HEK293 (cell line): Measurements from ENCODE around the gene ZMYM5.
A peak's percentile ranks its signal among the peaks of the same experiment; 100 is the strongest.

Experiments
- CTCF ChIA-PET: fragments of 350-600 bp; formaldehyde crosslinking; extraction: SDS; loops from one replicate; lab custom pipeline; 2021; ENCODE audit warnings: antibody characterized with exemption; lab: Yijun Ruan, JAX
- POLR2A ChIA-PET: fragments of 300-600 bp; formaldehyde crosslinking; extraction: SDS; loops from one replicate; lab custom pipeline; 2020; ENCODE audit warnings: antibody characterized with exemption, inconsistent platforms; lab: Yijun Ruan, JAX
- H3K27ac ChIP-seq: fragments of 200-500 bp; sonication (Bioruptor generic); 2 replicates; pipeline ENCODE4 v1.5.1; 2014; ENCODE audit warnings: low read depth, low read length, control low read depth, inconsistent platforms; ENCODE audit errors: extremely low read depth
- H3K36me3 ChIP-seq, 2 experiments: fragments of 200-500 bp in 1 of 2; sonication (Bioruptor generic) in 1 of 2; 1 replicate in 1 of 2; 2 replicates in 1 of 2; pipeline ENCODE4 v1.5.1; 2014 to 2017; ENCODE audit warnings: inconsistent platforms in 2 of 2, low read length in 2 of 2; ENCODE audit not compliant: control insufficient read depth in 2 of 2, insufficient read depth in 1 of 2
- H3K4me1 ChIP-seq: fragments of 200-500 bp; sonication (Bioruptor generic); 2 replicates; pipeline ENCODE4 v1.5.1; 2014; ENCODE audit warnings: mild to moderate bottlenecking, low read length, inconsistent platforms; ENCODE audit not compliant: control insufficient read depth, insufficient read depth
- H3K4me3 ChIP-seq: 2 replicates; pipeline ENCODE4 v1.5.1; 2011; ENCODE audit warnings: low read depth, mild to moderate bottlenecking, control low read depth, low read length, moderate library complexity
- H3K9me3 ChIP-seq: fragments of 200-500 bp; sonication (Bioruptor generic); 2 replicates; pipeline ENCODE4 v1.5.1; 2014; ENCODE audit warnings: low read depth, low read length, inconsistent platforms; ENCODE audit not compliant: control insufficient read depth, insufficient read depth
- CTCF ChIP-seq: fragments of 450-650 bp; formaldehyde crosslinking; IDR thresholded peaks from 2 replicates; pipeline ENCODE4 v1.5.1; 2016; ENCODE audit warnings: missing biosample characterization, missing genetic modification characterization
- OVOL3 ChIP-seq: fragments of 450-650 bp; formaldehyde crosslinking; IDR thresholded peaks from 2 replicates; pipeline ENCODE4 v1.5.1; 2016; ENCODE audit warnings: missing biosample characterization, missing genetic modification characterization
- PRDM2 ChIP-seq: fragments of 450-650 bp; formaldehyde crosslinking; IDR thresholded peaks from 2 replicates; pipeline ENCODE4 v1.5.1; 2016; ENCODE audit warnings: missing biosample characterization, missing genetic modification characterization, borderline replicate concordance
- SP7 ChIP-seq: fragments of 450-650 bp; formaldehyde crosslinking; IDR thresholded peaks from 2 replicates; pipeline ENCODE4 v1.5.1; 2016; ENCODE audit warnings: missing biosample characterization, missing genetic modification characterization
- ZBTB20 ChIP-seq: fragments of 450-650 bp; formaldehyde crosslinking; IDR thresholded peaks from 2 replicates; pipeline ENCODE4 v1.5.1; 2016; ENCODE audit warnings: missing biosample characterization, missing genetic modification characterization
- ZFP41 ChIP-seq: fragments of 450-650 bp; formaldehyde crosslinking; IDR thresholded peaks from 2 replicates; pipeline ENCODE4 v1.5.1; 2016; ENCODE audit warnings: missing biosample characterization, missing genetic modification characterization, borderline replicate concordance
- ZNF132 ChIP-seq: fragments of 450-650 bp; formaldehyde crosslinking; IDR thresholded peaks from 2 replicates; pipeline ENCODE4 v1.5.1; 2017; ENCODE audit warnings: missing biosample characterization, missing genetic modification characterization, borderline replicate concordance
- ZNF184 ChIP-seq: fragments of 450-650 bp; IDR thresholded peaks from 2 replicates; pipeline ENCODE4 v1.5.1; 2018; ENCODE audit warnings: missing biosample characterization, mild to moderate bottlenecking, missing genetic modification characterization
- ZNF335 ChIP-seq: fragments of 450-650 bp; formaldehyde crosslinking; conservative IDR thresholded peaks from 2 replicates; pipeline ENCODE4 v1.5.1; 2016; ENCODE audit warnings: missing biosample characterization, missing genetic modification characterization
- ZNF416 ChIP-seq: fragments of 450-650 bp; formaldehyde crosslinking; IDR thresholded peaks from 2 replicates; pipeline ENCODE4 v1.5.1; 2016; ENCODE audit warnings: missing biosample characterization, missing genetic modification characterization
- ZNF544 ChIP-seq: fragments of 450-650 bp; formaldehyde crosslinking; IDR thresholded peaks from 2 replicates; pipeline ENCODE4 v1.5.0; 2017; ENCODE audit warnings: missing biosample characterization, missing genetic modification characterization
- ZNF596 ChIP-seq: fragments of 450-650 bp; IDR thresholded peaks from 2 replicates; pipeline ENCODE4 v1.5.0; 2018; ENCODE audit warnings: missing biosample characterization, mild to moderate bottlenecking, missing genetic modification characterization, moderate library complexity
- ZNF670 ChIP-seq: fragments of 450-650 bp; formaldehyde crosslinking; IDR thresholded peaks from 2 replicates; pipeline ENCODE4 v1.5.1; 2016; ENCODE audit warnings: missing biosample characterization, missing genetic modification characterization, low read depth
- ZNF785 ChIP-seq: fragments of 450-650 bp; formaldehyde crosslinking; IDR thresholded peaks from 2 replicates; pipeline ENCODE4 v1.5.1; 2016; ENCODE audit warnings: missing biosample characterization, missing genetic modification characterization
- ZSCAN18 ChIP-seq: fragments of 450-650 bp; formaldehyde crosslinking; IDR thresholded peaks from 2 replicates; pipeline ENCODE4 v1.5.1; 2016; ENCODE audit warnings: missing biosample characterization, missing genetic modification characterization
- ZSCAN23 ChIP-seq: fragments of 450-650 bp; formaldehyde crosslinking; IDR thresholded peaks from 2 replicates; pipeline ENCODE4 v1.5.1; 2016; ENCODE audit warnings: missing biosample characterization, missing genetic modification characterization
- TF ChIP-seq, protein P1 (sequence below): fragments of 450-650 bp; formaldehyde crosslinking; IDR thresholded peaks from 2 replicates; pipeline ENCODE4 v1.5.1; 2016; ENCODE audit warnings: missing biosample characterization, missing genetic modification characterization, borderline replicate concordance

ZMYM5 gene

GRCh38 chr13:19822673-19823072 lies 40.8 kb downstream of the ZMYM5 start:
- Histone ChIP-seq H3K9me3 (no peaks in the 10 kb centered on the region), H3K36me3 (peaks cover 24 to 60% of the 10 kb centered on the region in 2 experiments; a peak in 2 of 3 replicates), H3K4me1 (no peaks in the 10 kb centered on the region), H3K4me3 (no peak overlapping the region), H3K27ac (no peak overlapping the region)
- POLR2A ChIA-PET: no interaction called here
- CTCF ChIA-PET: no interaction called here
- TF ChIP-seq PRDM2 (tag by site-specific recombination): no peak
- TF ChIP-seq ZBTB20 (tag by site-specific recombination): no peak
- TF ChIP-seq, protein P1, sequence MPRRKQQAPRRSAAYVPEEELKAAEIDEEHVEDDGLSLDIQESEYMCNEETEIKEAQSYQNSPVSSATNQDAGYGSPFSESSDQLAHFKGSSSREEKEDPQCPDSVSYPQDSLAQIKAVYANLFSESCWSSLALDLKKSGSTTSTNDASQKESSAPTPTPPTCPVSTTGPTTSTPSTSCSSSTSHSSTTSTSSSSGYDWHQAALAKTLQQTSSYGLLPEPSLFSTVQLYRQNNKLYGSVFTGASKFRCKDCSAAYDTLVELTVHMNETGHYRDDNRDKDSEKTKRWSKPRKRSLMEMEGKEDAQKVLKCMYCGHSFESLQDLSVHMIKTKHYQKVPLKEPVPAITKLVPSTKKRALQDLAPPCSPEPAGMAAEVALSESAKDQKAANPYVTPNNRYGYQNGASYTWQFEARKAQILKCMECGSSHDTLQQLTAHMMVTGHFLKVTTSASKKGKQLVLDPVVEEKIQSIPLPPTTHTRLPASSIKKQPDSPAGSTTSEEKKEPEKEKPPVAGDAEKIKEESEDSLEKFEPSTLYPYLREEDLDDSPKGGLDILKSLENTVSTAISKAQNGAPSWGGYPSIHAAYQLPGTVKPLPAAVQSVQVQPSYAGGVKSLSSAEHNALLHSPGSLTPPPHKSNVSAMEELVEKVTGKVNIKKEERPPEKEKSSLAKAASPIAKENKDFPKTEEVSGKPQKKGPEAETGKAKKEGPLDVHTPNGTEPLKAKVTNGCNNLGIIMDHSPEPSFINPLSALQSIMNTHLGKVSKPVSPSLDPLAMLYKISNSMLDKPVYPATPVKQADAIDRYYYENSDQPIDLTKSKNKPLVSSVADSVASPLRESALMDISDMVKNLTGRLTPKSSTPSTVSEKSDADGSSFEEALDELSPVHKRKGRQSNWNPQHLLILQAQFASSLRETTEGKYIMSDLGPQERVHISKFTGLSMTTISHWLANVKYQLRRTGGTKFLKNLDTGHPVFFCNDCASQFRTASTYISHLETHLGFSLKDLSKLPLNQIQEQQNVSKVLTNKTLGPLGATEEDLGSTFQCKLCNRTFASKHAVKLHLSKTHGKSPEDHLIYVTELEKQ: no peak
- no peak for TF ChIP-seq ZNF132 (tag by site-specific recombination)
- no peak for TF ChIP-seq ZNF596 (tag by site-specific recombination)
- no peak for TF ChIP-seq ZNF670 (tag by site-specific recombination)
- TF ChIP-seq ZNF184 (tag by site-specific recombination): no peak
- TF ChIP-seq ZNF544: no peak
- no peak for TF ChIP-seq SP7 (tag by site-specific recombination)
- TF ChIP-seq OVOL3 (tag by site-specific recombination): no peak
- TF ChIP-seq ZNF416: no peak
- TF ChIP-seq ZNF785 (tag by site-specific recombination): no peak
- no peak for TF ChIP-seq ZSCAN23

- H3K4me1 ChIP-seq: no peaks in the 10 kb centered on the region
- no peak overlapping the region for H3K4me3 ChIP-seq
- POLR2A ChIA-PET: no interaction called here
- H3K36me3 ChIP-seq: peaks cover 8 to 34% of the 10 kb centered on the region in 2 experiments; a peak in 2 of 3 replicates
- CTCF ChIA-PET: interaction anchor here (0.5 to 0.7 kb wide), 3 partner anchors 10 to 34 kb away, joined by 3 read pairs; no protein-coding TSS in a partner anchor
- no peaks in the 10 kb centered on the region for H3K9me3 ChIP-seq
- TF ChIP-seq ZNF670 (tag by site-specific recombination) (no peak), ZNF335 (tag by site-specific recombination) (no peak), ZSCAN18 (tag by site-specific recombination) (no peak), ZFP41 (no peak), CTCF (peak; percentile 57)
- no peak overlapping the region for H3K27ac ChIP-seq
Observed at GRCh38 chr13:19818223-19818842, 45.1 kb downstream of the ZMYM5 start.
